Measurements from ENCODE around the gene ZNF331.

- TF ChIP-seq CTCF (IDR thresholded peaks at IDR 0.05; ENCODE audit: control extremely low read depth in 1 of 3, insufficient read depth in 1 of 3, low read depth in 1 of 3, low read length in 3 of 3) (no peak), BRCA1 (IDR thresholded peaks at IDR 0.05; ENCODE audit: low read depth, low read length) (no peak), TAF1 (IDR thresholded peaks at IDR 0.05; ENCODE audit: low read depth, low read length) (peak; percentile 44; the same call in 1 of the 2 replicates), SIRT6 (IDR thresholded peaks at IDR 0.05; ENCODE audit: low read length) (no peak), POLR2A (IDR thresholded peaks at IDR 0.05; ENCODE audit: control extremely low read depth in 1 of 2, low read depth in 2 of 2, low read length in 2 of 2) (peak in 1 of 2 experiments; percentile 45; a peak in 1 of 3 replicates), GABPA (IDR thresholded peaks at IDR 0.05; ENCODE audit: borderline replicate concordance, insufficient read depth, low read length) (no peak), YY1 (IDR thresholded peaks at IDR 0.05; ENCODE audit: low read depth, low read length) (peak; percentile 68; the same call in 1 of the 2 replicates), POLR2AphosphoS5 (IDR thresholded peaks at IDR 0.05; ENCODE audit: low read depth, low read length) (no peak)
Observed at GRCh38 chr19:53612762-53613526, 75.0 kb downstream of the ZNF331 start.

All from H1 (cell line).